Heart right ventricle (tissue), 16 donors: ENCODE measurements around the gene PCBP2. TPM values are rescaled to one million over a fixed set of nuclear protein-coding genes. Genes with fewer than 3 reads are reported as not detected.
A peak's percentile ranks its signal among the peaks of the same experiment; 100 is the strongest.
"Not testable (repeated sequence)": the region's sequence is repeated elsewhere in the genome, so short reads cannot be mapped to it uniquely, and the experiment has no call there.

Experiments
- ATAC-seq, 8 donors: fragments of 200-7000 bp; cut with Tn5 transposase; one replicate each; pipeline ENCODE4 v1.9.1; 2020; ENCODE audit warnings: mild to moderate bottlenecking in 8 of 8, moderate library complexity in 8 of 8, moderate number of reproducible peaks in 1 of 8
- DNase-seq, 2 donors: peaks; one replicate each; pipeline ENCODE4 v3.0.0-alpha.2; 2020
- H3K27ac ChIP-seq, 10 donors: fragments of 200-600 bp; sonication (generic) in 2 of 10; one replicate each; pipeline versions ENCODE4 v1.5.0 to v1.8.0; 2020 to 2022; ENCODE audit warnings: mild to moderate bottlenecking in 3 of 10
- H3K27me3 ChIP-seq, 7 donors: fragments of 200-600 bp; one replicate each; pipeline ENCODE4 v1.8.0; 2021 to 2022; ENCODE audit warnings: mild to moderate bottlenecking in 2 of 7
- H3K36me3 ChIP-seq, 9 donors: fragments of 200-600 bp; sonication (generic) in 1 of 9; one replicate each; pipeline versions ENCODE4 v1.5.0 to v1.8.0; 2020 to 2022; ENCODE audit warnings: mild to moderate bottlenecking in 2 of 9
- H3K4me1 ChIP-seq, 9 donors: fragments of 200-600 bp; sonication (generic) in 1 of 9; one replicate each; pipeline versions ENCODE4 v1.5.0 to v1.8.0; 2020 to 2022; ENCODE audit warnings: mild to moderate bottlenecking in 4 of 9
- H3K4me3 ChIP-seq, 10 donors: fragments of 200-600 bp; sonication (generic) in 2 of 10; one replicate each; pipeline versions ENCODE4 v1.5.0 to v1.8.0; 2020 to 2022; ENCODE audit warnings: mild to moderate bottlenecking in 7 of 10, moderate library complexity in 2 of 10
- H3K9me3 ChIP-seq, 11 donors: fragments of 200-600 bp in 10 of 11; sonication (generic) in 2 of 11; one replicate each; pipeline versions ENCODE4 v1.5.0 to v1.8.0; 2013 to 2022; ENCODE audit warnings: mild to moderate bottlenecking in 2 of 11, control low read depth in 1 of 11, moderate library complexity in 1 of 11
- CTCF ChIP-seq, 9 donors: fragments of 200-600 bp; sonication (generic) in 2 of 9; IDR thresholded peaks; one replicate each; pipeline versions ENCODE4 v1.5.0 to v1.8.0; 2021 to 2022; ENCODE audit warnings: antibody characterized with exemption in 9 of 9, mild to moderate bottlenecking in 5 of 9, moderate library complexity in 1 of 9
- WGBS, 2 donors: extraction: QIAGEN DNeasy Blood & Tissue Kit; methylation state at CpG; one replicate each; pipeline ENCODE4 v1.1.7; 2013; ENCODE audit warnings: inconsistent platforms in 1 of 2; 5-methylcytosine and 5-hydroxymethylcytosine counted together
- intact Hi-C, 10 donors: fragments of 100-400 bp; cut with DNase I; formaldehyde crosslinking; loops; one replicate each; pipeline versions ENCODE4 v1.11.1 to v1.14.2; 2022
- polyA plus RNA-seq, 2 donors: library from polyadenylated mRNA; stranded (reverse); fragments of 200-250 nt; gene quantifications; one replicate each; pipeline ENCODE4 v1.2.3, GENCODE V29; 2013
- total RNA-seq, 10 donors: library from RNA; stranded (reverse); fragmentation: NEBNext Ultra II Directional in 3 of 10; extraction: Animal tissue kit (Norgen Biotek cat#: 25700) in 3 of 10; gene quantifications; one replicate each; pipeline versions ENCODE4 v1.2.1 to v1.2.4, GENCODE V29; 2021 to 2023
- donor health status: Arrhythmogenic right ventricular cardiomyopathy.
- donor health status: ischemic (EF 13 %, LVEDD 7.1; RV severe dilation, severe dysfunction).
- donor health status: healthy with polysubstance abuse.
- donor health status: DM: no; HTN: yes; CAD: no.
- donor health status: DM: no; HTN: no; CAD: no.
- donor health status: ischemic (EF 25% LVEDD 6.9; RV normal size, moderate dysfunction).
- donor health status: ischemic (EF 25% LVEDD 5.7; RV mildly dilated, moderate dysfunction).
- donor health status: healthy.
- donor health status: DM: yes; HTN: yes; CAD: no.
- donor health status: Ischemic cardiomyopathy.
- donor health status: ischemic (EF 35%, LVEDD 5.7; RV mildly dilated, moderate dysfunction).
- donor health status: nonischemic (EF 11% LVEDD 7.7; RV severe dilation, severe dysfunction).
- donor health status: DM: yes; HTN: yes; CAD: no.
- donor health status: PGD.
- donor health status: ischemic (EF 29% LVEDD 5.4; RV normal size, mild dysfunction).
- donor health status: nonischemic (EF 23%, LVEDD 6.1; RV moderate dilation, normal function).

Gene PCBP2
- total and polyA plus RNA-seq, 12 donors: 281 to 579 (median 555) TPM

GRCh38 chr12:53413485-53414204, 38.3 kb upstream of the PCBP2 start:
- ATAC-seq (no peak), DNase-seq (no peak)
- TF ChIP-seq CTCF (IDR thresholded peaks at IDR 0.05): no peak
- intact Hi-C loops: no loop called here
- Histone ChIP-seq H3K36me3 (peaks cover 0 to 56% (median 34%) of the 10 kb centered on the region in 9 donors), H3K27me3 (no peaks in the 10 kb centered on the region), H3K4me3 (no peak overlapping the region), H3K4me1 (peaks cover 15 to 56% (median 39%) of the 10 kb centered on the region in 9 donors), H3K27ac (peak overlapping the region in 6 of 10 donors; percentile 25 to 62 (median 47)), H3K9me3 (no peaks in the 10 kb centered on the region)
- 63 to 71% methylated on average over 3 of the region's 3 CpGs for WGBS, 2 donors

GRCh38 chr12:53414756-53415417, 37.0 kb upstream of the PCBP2 start:
- WGBS, 2 donors: 12% methylated on average over 3 of the region's 3 CpGs
- no peak for TF ChIP-seq CTCF (IDR thresholded peaks at IDR 0.05)
- intact Hi-C loops: loop anchor here in 1 of 10 donors (5.0 kb wide), 1 partner anchor 33 kb away; the partner anchor contains the start of gene SP1
- Histone ChIP-seq H3K36me3 (peaks cover 0 to 43% (median 21%) of the 10 kb centered on the region in 9 donors), H3K27me3 (no peaks in the 10 kb centered on the region), H3K4me1 (peaks cover 15 to 56% (median 39%) of the 10 kb centered on the region in 9 donors), H3K27ac (peak overlapping the region in 3 of 10 donors; percentile 11 to 62 (median 23)), H3K4me3 (no peak overlapping the region), H3K9me3 (no peaks in the 10 kb centered on the region)
- no peak for DNase-seq
- peak in 2 of 8 donors; percentile 4 to 19 for ATAC-seq

GRCh38 chr12:53415752-53416389, 36.0 kb upstream of the PCBP2 start:
- Histone ChIP-seq H3K27ac (peak overlapping the region in 2 of 10 donors; percentile 16 to 46), H3K4me1 (peaks cover 15 to 59% (median 40%) of the 10 kb centered on the region in 9 donors), H3K36me3 (peaks cover 0 to 33% (median 12%) of the 10 kb centered on the region in 9 donors)
- DNase-seq, H3K27me3 ChIP-seq, H3K9me3 ChIP-seq, H3K4me3 ChIP-seq: not testable (repeated sequence)
- 54 to 60% methylated on average over 2 of the region's 2 CpGs for WGBS, 2 donors
- peak in 3 of 8 donors; percentile 20 to 25 (median 21) for ATAC-seq
- intact Hi-C loops: loop anchor here in 1 of 10 donors (5.0 kb wide), 1 partner anchor 34 kb away; the partner anchor contains the start of gene SP1

- 78 to 84% methylated on average over 9 of the region's 9 CpGs for WGBS, 2 donors
- H3K9me3 ChIP-seq, DNase-seq, H3K27ac ChIP-seq, H3K27me3 ChIP-seq, H3K4me3 ChIP-seq, ATAC-seq: not testable (repeated sequence)
- Histone ChIP-seq H3K36me3 (peaks cover 0 to 19% (median 0%) of the 10 kb centered on the region in 9 donors), H3K4me1 (peaks cover 13 to 59% (median 36%) of the 10 kb centered on the region in 9 donors)
- intact Hi-C loops: loop anchor here in 1 of 10 donors (5.0 kb wide), 1 partner anchor 35 kb away; the partner anchor contains the start of gene SP1
These were observed 34.5 kb upstream of the PCBP2 start for GRCh38 chr12:53417291-53417816.

- intact Hi-C loops: loop anchor here in 1 of 10 donors (5.0 kb wide), 1 partner anchor 36 kb away; the partner anchor contains the start of gene SP1
- Histone ChIP-seq H3K4me1 (peaks cover 8 to 50% (median 29%) of the 10 kb centered on the region in 9 donors), H3K9me3 (no peaks in the 10 kb centered on the region), H3K27me3 (no peaks in the 10 kb centered on the region), H3K36me3 (peaks cover 0 to 12% (median 0%) of the 10 kb centered on the region in 9 donors), H3K27ac (no peak overlapping the region), H3K4me3 (no peak overlapping the region)
- 93 to 96% methylated on average over 3 of the region's 3 CpGs for WGBS, 2 donors
- DNase-seq (no peak), ATAC-seq (no peak)
- no peak for TF ChIP-seq CTCF (IDR thresholded peaks at IDR 0.05)
These were observed 33.7 kb upstream of the PCBP2 start for GRCh38 chr12:53418221-53418620.
